Measurements from ENCODE around the gene MBD5. TPM values are rescaled to one million over a fixed set of nuclear protein-coding genes. Genes with fewer than 3 reads are reported as not detected.

The MBD5 gene
- total RNA-seq (10 to 100 TPM; 55.4 to 60.3 TPM), polyA plus RNA-seq (ENCODE audit: insufficient read depth, low read depth, low replicate concordance) (29.0 TPM)
- long read RNA-seq, donor 1, full-length matches to known transcripts, result 3 of 10 reads
- long read RNA-seq, donor 1, partial matches to known transcripts, result 7 of 10 reads
- long read RNA-seq, donor 1, other reads (novel, unspliced or antisense), result 0 of 10 reads
- long read RNA-seq, donor 2, full-length matches to known transcripts, result 3 of 3 reads
- long read RNA-seq, donor 2, partial matches to known transcripts, result 0 of 3 reads
- long read RNA-seq, donor 2, other reads (novel, unspliced or antisense), result 0 of 3 reads

DNA sequence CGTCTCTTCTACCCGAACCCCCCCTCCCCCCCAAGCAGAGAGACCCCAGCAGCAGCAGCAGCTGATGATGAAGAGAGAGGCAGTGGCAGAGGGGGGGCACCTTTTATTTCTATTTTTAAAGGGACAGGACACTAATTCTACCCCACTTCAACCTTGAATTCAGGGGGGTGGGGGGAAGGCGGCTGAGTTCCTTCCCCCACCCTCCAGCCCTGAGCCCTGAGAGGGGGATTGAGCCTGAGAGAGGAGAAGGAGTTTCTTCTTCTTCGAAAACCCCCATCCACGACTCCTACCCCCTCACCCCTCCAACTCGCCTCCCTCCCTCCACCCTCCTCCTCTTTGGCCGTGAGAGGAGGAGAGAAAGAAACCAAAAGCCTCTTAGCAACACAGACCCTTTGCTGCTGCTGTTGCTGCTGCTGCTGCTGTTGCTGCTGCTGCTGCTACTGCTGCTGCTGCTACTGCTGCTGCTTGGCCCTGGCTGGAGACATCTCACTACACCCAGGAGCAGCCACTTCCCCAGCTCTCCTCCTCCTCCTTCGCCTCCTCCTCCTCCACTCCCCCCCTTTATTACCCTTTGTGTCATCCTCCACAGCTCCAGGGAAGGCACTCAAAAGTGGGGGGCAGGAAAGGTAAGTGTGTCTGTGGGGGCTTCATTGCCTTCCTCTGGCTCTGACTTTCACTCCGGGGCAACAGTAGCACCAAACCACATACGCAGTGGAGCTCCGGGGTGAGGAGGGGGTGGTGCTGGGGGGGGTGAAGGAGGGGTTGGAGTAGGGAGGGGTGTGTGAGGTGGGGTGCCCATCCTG lies at the start of gene MBD5:
MBD5 (plus strand) TSS at position 33 of the 803 bp plus-strand sequence.
- intact Hi-C loops (cut with DNase I; ENCODE audit: low total_unique reads), result no loop called here
- peak; percentile 51 for DNase-seq
- peaks cover 39% of the 10 kb centered on the region for H3K4me1 ChIP-seq
- no peaks in the 10 kb centered on the region for H3K9me3 ChIP-seq
- WGBS, 2 donors, result 0 to 1% methylated on average over 7 to 11 of the region's 11 CpGs
- H3K27me3 ChIP-seq, result no peaks in the 10 kb centered on the region
- H3K4me3 ChIP-seq, result peak within 1 kb of the TSS; percentile 79 to 91
- H3K27ac ChIP-seq, result peak within 1 kb of the TSS; percentile 88 to 95
- TF ChIP-seq POLR2A (IDR thresholded peaks at IDR 0.05) (no peak), CTCF (IDR thresholded peaks at IDR 0.05) (no peak)
- no peaks in the 10 kb centered on the region for H3K36me3 ChIP-seq (ENCODE audit: low read depth, missing control alignments)

DNA sequence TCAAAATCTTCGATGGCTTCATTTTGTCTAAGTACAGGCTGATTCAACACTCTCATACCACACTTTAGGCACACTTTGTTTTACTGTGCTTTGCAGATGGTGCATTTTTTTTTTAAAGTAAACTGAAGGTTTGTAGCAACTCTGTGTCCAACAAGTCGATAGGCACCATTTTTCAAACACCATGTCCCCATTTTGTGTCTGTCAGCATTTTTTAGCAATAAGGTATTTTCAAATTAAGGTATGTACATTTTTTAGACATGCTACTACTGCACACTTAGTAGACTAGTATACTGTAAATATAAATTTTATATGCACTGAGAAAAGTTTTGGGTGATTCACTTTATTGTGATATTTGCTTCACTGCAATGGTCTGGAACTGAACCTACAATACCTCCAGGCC lies 44.8 kb upstream of the MBD5 start:
- Histone ChIP-seq H3K27me3 (no peaks in the 10 kb centered on the region), H3K36me3 (ENCODE audit: low read depth, missing control alignments) (no peaks in the 10 kb centered on the region), H3K9me3 (no peaks in the 10 kb centered on the region), H3K4me1 (no peaks in the 10 kb centered on the region), H3K4me3 (no peak overlapping the region), H3K27ac (no peak overlapping the region)
- 58 to 61% methylated on average over 2 of the region's 2 CpGs for WGBS, 2 donors
- intact Hi-C loops (cut with DNase I; ENCODE audit: low total_unique reads), result no loop called here
- TF ChIP-seq POLR2A (IDR thresholded peaks at IDR 0.05) (no peak), CTCF (IDR thresholded peaks at IDR 0.05) (no peak)
- no peak for DNase-seq

DNA sequence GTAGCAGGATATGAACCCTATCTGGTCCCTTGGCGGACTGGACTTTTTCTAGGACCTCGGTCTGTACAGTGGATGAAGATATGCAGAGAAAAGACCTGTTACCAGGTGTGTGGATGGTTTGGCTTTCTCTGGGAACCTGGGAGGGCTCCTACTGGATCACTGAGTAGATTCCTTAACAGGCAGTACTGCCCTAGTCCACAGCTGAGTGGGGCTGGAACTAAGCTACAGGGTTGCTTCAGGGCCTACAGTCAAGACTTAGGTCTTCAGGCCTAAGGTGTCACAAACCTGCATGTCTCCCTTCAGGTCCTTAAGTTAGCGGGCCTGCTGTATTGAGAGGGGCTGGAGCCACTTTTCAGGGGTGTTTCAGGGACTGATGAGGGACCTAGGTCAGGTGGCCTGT lies 43.2 kb upstream of the MBD5 start:
- no peaks in the 10 kb centered on the region for H3K4me1 ChIP-seq
- 91 to 96% methylated on average over 3 of the region's 3 CpGs for WGBS, 2 donors
- H3K4me3 ChIP-seq, result no peak overlapping the region
- intact Hi-C loops (cut with DNase I; ENCODE audit: low total_unique reads), result no loop called here
- H3K27me3 ChIP-seq, result no peaks in the 10 kb centered on the region
- H3K27ac ChIP-seq, result no peak overlapping the region
- H3K36me3 ChIP-seq (ENCODE audit: low read depth, missing control alignments), result no peaks in the 10 kb centered on the region
- no peaks in the 10 kb centered on the region for H3K9me3 ChIP-seq
- TF ChIP-seq POLR2A (IDR thresholded peaks at IDR 0.05) (no peak), CTCF (IDR thresholded peaks at IDR 0.05) (no peak)
- no peak for DNase-seq

GRCh38 chr2:147980940-147981528 lies 39.9 kb upstream of the MBD5 start:
- Histone ChIP-seq H3K27ac (no peak overlapping the region), H3K4me1 (no peaks in the 10 kb centered on the region), H3K9me3 (no peaks in the 10 kb centered on the region), H3K27me3 (no peaks in the 10 kb centered on the region), H3K4me3 (no peak overlapping the region), H3K36me3 (ENCODE audit: low read depth, missing control alignments) (no peaks in the 10 kb centered on the region)
- WGBS, 2 donors, result 95 to 96% methylated on average over 5 of the region's 5 CpGs
- no peak for DNase-seq
- TF ChIP-seq POLR2A (IDR thresholded peaks at IDR 0.05) (no peak), CTCF (IDR thresholded peaks at IDR 0.05) (no peak)
- intact Hi-C loops (cut with DNase I; ENCODE audit: low total_unique reads), result loop anchor here (10.0 kb wide), 1 partner anchor 446 kb away; no protein-coding TSS in a partner anchor
